Peyer's patch (tissue), 4 donors: ENCODE results near the gene CECR2. TPM values are rescaled to one million over a fixed set of nuclear protein-coding genes. Genes with fewer than 3 reads are reported as not detected.

ENCODE experiments used
- DNase-seq, 3 donors: peaks; one replicate each; pipeline ENCODE4 v3.0.0-alpha.2; 2017 to 2019
- H3K27ac ChIP-seq, 4 donors: fragments of 200-600 bp; sonication (generic); one replicate each; pipeline ENCODE4 v1.5.1; 2016 to 2019
- H3K27me3 ChIP-seq, 2 donors: fragments of 200-600 bp; sonication (generic); one replicate each; pipeline ENCODE4 v1.5.1; 2019
- H3K36me3 ChIP-seq, 3 donors: fragments of 200-600 bp; sonication (generic); one replicate each; pipeline ENCODE4 v1.5.1; 2016 to 2019
- H3K4me1 ChIP-seq, 4 donors: fragments of 200-600 bp; sonication (generic); one replicate each; pipeline ENCODE4 v1.5.1; 2016 to 2019
- H3K4me3 ChIP-seq, 4 donors: fragments of 200-600 bp; sonication (generic); 1 replicate in 3 of 4; 2 replicates in 1 of 4; pipeline ENCODE4 v1.5.1; 2016 to 2019; ENCODE audit warnings: mild to moderate bottlenecking in 1 of 4
- H3K9me3 ChIP-seq, 4 donors: fragments of 200-600 bp; sonication (generic); one replicate each; pipeline ENCODE4 v1.5.1; 2016 to 2019; ENCODE audit warnings: mild to moderate bottlenecking in 1 of 4
- CTCF ChIP-seq, 6 experiments: fragments of 450-650 bp in 4 of 6; fragments of 200-600 bp in 2 of 6; sonication (generic) in 1 of 6; IDR thresholded peaks; one replicate each; pipeline ENCODE4 v1.5.1; 2017 to 2019; ENCODE audit warnings: antibody characterized with exemption in 6 of 6, mild to moderate bottlenecking in 3 of 6, moderate library complexity in 1 of 6
- POLR2A ChIP-seq, 2 donors: fragments of 450-650 bp; IDR thresholded peaks; one replicate each; pipeline ENCODE4 v1.5.1; 2017; ENCODE audit warnings: antibody characterized with exemption in 2 of 2, mild to moderate bottlenecking in 2 of 2, moderate library complexity in 2 of 2
- total RNA-seq, 4 donors: library from RNA; depleted of rRNA; stranded (reverse); fragments of >200 nt; gene quantifications; one replicate each; pipeline ENCODE4 v1.1.0, GENCODE V29; 2016

CECR2 gene
- total RNA-seq = 1 to 10 TPM in 1 of 4 donors, under 1 TPM in 3; 0.18 to 5.0 (median 0.69) TPM

GRCh38 chr22:17369439-17370025, at the start of gene CECR2:
Gene CECR2, plus strand, starts transcription at chr22:17369460. Its CDS starts 324 bp downstream, at chr22:17369784.
- Histone ChIP-seq H3K4me1 (peaks cover 0 to 22% (median 18%) of the 10 kb centered on the region in 4 donors), H3K36me3 (no peaks in the 10 kb centered on the region), H3K27ac (peak within 1 kb of the TSS in 3 of 4 donors; percentile 15 to 39 (median 20)), H3K9me3 (no peaks in the 10 kb centered on the region), H3K27me3 (peaks cover 0 to 18% of the 10 kb centered on the region in 2 donors), H3K4me3 (peak within 1 kb of the TSS; percentile 34 to 59 (median 57))
- TF ChIP-seq POLR2A (IDR thresholded peaks at IDR 0.05) = no peak
- TF ChIP-seq CTCF (IDR thresholded peaks at IDR 0.05) = no peak
- peak in 2 of 3 donors; percentile 49 to 50 for DNase-seq

GRCh38 chr22:17319546-17319945, 49.7 kb upstream of the CECR2 start:
- no peaks in the 10 kb centered on the region for H3K36me3 ChIP-seq
- H3K4me3 ChIP-seq = no peak overlapping the region
- no peaks in the 10 kb centered on the region for H3K4me1 ChIP-seq
- H3K9me3 ChIP-seq = no peaks in the 10 kb centered on the region
- peak in 1 of 3 donors; percentile 30 for DNase-seq
- H3K27ac ChIP-seq = no peak overlapping the region
- H3K27me3 ChIP-seq = no peaks in the 10 kb centered on the region
- TF ChIP-seq CTCF (IDR thresholded peaks at IDR 0.05) = no peak
- no peak for TF ChIP-seq POLR2A (IDR thresholded peaks at IDR 0.05)

- no peaks in the 10 kb centered on the region for H3K9me3 ChIP-seq
- no peaks in the 10 kb centered on the region for H3K36me3 ChIP-seq
- DNase-seq = no peak
- TF ChIP-seq CTCF (IDR thresholded peaks at IDR 0.05) (no peak), POLR2A (IDR thresholded peaks at IDR 0.05) (no peak)
- no peaks in the 10 kb centered on the region for H3K27me3 ChIP-seq
- no peak overlapping the region for H3K27ac ChIP-seq
- H3K4me1 ChIP-seq = no peaks in the 10 kb centered on the region
- H3K4me3 ChIP-seq = no peak overlapping the region
Observed at GRCh38 chr22:17322511-17322910, 46.7 kb upstream of the CECR2 start.

GRCh38 chr22:17331690-17332089, 37.6 kb upstream of the CECR2 start:
- Histone ChIP-seq H3K4me1 (no peaks in the 10 kb centered on the region), H3K36me3 (no peaks in the 10 kb centered on the region), H3K27me3 (no peaks in the 10 kb centered on the region), H3K4me3 (no peak overlapping the region), H3K27ac (no peak overlapping the region), H3K9me3 (no peaks in the 10 kb centered on the region)
- TF ChIP-seq CTCF (IDR thresholded peaks at IDR 0.05) = no peak
- TF ChIP-seq POLR2A (IDR thresholded peaks at IDR 0.05) = no peak
- DNase-seq = no peak

GRCh38 chr22:17332109-17332800, 37.0 kb upstream of the CECR2 start:
- no peaks in the 10 kb centered on the region for H3K27me3 ChIP-seq
- H3K27ac ChIP-seq = no peak overlapping the region
- TF ChIP-seq POLR2A (IDR thresholded peaks at IDR 0.05) (no peak), CTCF (IDR thresholded peaks at IDR 0.05) (no peak)
- no peak for DNase-seq
- H3K36me3 ChIP-seq = no peaks in the 10 kb centered on the region
- no peak overlapping the region for H3K4me3 ChIP-seq
- no peaks in the 10 kb centered on the region for H3K9me3 ChIP-seq
- H3K4me1 ChIP-seq = no peaks in the 10 kb centered on the region
